Choroid plexus epithelial cell (primary cell): ENCODE data around the gene AP1B1.

ENCODE experiments used
- DNase-seq: peaks from one replicate; pipeline ENCODE4 v3.0.0-alpha.2; 2010; ENCODE audit warnings: low read depth
- H3K4me3 ChIP-seq: 2 replicates; pipeline ENCODE4 v1.5.1; 2011; ENCODE audit warnings: low read depth, mild to moderate bottlenecking, control low read depth, low read length, moderate library complexity
- TF ChIP-seq, protein P1 (sequence below): conservative IDR thresholded peaks from 2 replicates; pipeline ENCODE4 v1.5.1; 2011; ENCODE audit warnings: low read depth, mild to moderate bottlenecking, control low read depth, inconsistent platforms, low read length, moderate library complexity

AP1B1 gene

DNA sequence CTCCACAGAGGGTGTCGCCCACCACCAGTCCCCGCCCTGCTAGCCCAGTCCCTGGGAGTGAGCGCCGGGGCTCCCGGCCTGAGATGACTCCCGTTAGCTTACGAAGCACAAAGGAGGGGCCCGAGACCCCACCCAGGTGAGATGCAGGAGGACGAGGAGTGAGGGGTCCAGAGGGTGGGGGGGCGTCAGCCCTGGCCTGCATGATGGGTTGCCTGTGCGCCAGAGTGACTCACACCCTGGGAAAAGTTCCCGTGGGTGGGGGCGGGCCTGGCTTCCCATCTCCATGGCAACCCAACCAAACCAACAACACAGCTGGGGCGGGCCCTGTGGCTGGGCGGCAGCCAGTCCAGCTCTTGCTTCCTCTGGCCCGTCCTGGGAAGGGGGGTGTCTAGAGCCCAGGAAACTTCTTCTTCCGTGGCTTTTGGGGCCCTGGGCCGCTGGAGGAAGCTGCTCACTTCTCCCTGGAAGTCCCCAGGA, 77.5 kb downstream of the AP1B1 start:
- TF ChIP-seq, protein P1, sequence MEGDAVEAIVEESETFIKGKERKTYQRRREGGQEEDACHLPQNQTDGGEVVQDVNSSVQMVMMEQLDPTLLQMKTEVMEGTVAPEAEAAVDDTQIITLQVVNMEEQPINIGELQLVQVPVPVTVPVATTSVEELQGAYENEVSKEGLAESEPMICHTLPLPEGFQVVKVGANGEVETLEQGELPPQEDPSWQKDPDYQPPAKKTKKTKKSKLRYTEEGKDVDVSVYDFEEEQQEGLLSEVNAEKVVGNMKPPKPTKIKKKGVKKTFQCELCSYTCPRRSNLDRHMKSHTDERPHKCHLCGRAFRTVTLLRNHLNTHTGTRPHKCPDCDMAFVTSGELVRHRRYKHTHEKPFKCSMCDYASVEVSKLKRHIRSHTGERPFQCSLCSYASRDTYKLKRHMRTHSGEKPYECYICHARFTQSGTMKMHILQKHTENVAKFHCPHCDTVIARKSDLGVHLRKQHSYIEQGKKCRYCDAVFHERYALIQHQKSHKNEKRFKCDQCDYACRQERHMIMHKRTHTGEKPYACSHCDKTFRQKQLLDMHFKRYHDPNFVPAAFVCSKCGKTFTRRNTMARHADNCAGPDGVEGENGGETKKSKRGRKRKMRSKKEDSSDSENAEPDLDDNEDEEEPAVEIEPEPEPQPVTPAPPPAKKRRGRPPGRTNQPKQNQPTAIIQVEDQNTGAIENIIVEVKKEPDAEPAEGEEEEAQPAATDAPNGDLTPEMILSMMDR, result no peak
- peak; percentile 99 for DNase-seq
- H3K4me3 ChIP-seq, result no peak overlapping the region

DNA sequence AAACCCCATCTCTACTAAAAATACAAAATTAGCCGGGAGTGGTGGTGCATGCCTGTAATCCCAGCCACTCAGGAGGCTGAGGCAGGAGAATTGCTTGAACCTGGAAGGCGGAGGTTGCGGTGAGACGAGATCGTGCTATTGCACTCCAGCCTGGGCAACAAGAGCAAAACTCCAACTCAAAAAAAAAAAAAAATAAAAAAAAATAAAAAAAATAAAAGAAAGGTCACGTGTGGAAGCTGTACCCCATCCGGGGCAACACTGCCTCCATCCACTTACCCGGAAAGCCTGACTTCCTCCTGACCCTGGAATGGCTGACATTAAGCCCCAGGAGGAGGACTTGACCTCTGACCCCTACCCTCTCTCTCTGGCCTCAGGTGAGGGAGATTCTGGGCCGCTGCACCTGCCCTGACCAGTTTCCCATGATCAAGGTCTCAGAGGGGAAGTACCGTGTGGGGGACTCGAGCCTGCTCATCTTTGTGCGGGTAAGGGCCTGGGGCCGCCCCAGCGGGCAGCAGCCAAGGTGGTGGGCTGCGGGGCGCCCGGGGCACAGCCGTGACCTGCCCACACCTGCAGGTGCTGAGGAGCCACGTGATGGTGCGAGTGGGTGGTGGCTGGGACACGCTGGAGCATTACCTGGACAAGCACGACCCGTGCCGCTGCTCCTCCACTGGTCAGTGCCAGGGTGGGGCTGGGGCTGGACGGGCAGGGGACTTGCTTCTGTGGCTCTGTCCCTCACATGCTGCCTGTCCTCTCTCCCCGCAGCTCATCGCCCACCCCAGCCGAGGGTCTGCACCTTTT, 78.1 kb downstream of the AP1B1 start:
- DNase-seq, result no peak
- no peak overlapping the region for H3K4me3 ChIP-seq
- TF ChIP-seq, protein P1, result no peak

DNA sequence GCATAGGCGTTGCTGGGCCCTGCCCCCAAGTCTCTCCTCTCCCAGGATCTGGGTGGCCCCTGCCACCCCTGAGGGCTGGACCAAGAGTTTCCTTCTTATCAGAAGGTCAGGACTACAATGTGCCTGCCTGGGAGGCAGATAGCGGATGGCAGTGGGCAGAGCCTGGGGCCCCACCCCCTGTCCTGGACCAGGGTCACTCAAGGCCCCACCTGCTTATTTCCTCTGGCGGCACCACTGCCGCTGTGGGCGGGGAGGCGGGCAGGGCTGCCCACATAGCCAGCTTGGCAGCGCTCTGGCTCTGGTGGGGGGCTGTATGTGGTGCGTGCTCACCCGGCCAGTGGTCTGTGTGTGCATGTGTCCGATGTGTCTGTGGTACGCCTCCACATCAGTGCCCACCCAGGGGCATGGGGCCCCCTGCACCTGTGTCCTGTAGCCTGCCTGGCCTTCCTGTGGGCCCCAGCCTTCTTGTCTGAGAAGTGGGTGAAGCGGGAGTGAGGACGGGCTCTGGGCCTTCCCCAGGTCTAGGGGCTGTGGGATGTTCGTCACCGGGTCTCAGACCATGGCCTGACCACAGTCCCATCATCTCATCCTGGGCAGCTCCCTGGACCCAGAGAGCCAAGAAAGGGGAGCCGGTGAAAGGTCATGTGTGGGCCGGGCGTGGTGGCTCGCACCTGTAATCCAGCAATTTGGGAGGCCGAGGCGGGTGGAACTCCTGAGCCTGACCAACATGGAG, 78.9 kb downstream of the AP1B1 start:
- DNase-seq, result no peak
- peak overlapping the region; percentile 22 for H3K4me3 ChIP-seq
- TF ChIP-seq, protein P1, result no peak

DNA sequence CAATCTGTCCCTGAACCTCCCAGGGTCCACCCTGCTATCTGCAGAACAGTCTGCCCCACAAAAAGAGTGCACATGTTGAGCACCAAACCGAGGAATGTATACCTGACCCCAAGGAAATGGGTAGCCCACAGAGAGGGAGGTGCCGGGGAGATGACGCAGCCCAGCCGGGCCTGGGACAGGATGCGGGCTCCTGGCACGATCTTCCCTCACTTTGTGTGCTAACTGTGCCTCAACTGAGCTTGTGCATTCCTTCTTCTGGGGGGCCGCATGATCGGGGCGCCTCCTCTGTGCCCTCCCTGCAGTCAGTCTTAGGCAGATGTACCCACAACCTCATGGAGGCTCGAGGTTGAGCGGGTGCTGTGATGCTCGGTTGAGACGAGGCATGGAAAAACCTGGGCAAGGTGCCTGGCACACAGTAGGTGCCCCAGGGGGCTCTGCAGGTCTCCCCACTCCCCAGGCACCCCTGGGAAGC, 79.5 kb downstream of the AP1B1 start:
- TF ChIP-seq, protein P1, result no peak
- peak overlapping the region; percentile 38 for H3K4me3 ChIP-seq
- DNase-seq, result peak; percentile 86

DNA sequence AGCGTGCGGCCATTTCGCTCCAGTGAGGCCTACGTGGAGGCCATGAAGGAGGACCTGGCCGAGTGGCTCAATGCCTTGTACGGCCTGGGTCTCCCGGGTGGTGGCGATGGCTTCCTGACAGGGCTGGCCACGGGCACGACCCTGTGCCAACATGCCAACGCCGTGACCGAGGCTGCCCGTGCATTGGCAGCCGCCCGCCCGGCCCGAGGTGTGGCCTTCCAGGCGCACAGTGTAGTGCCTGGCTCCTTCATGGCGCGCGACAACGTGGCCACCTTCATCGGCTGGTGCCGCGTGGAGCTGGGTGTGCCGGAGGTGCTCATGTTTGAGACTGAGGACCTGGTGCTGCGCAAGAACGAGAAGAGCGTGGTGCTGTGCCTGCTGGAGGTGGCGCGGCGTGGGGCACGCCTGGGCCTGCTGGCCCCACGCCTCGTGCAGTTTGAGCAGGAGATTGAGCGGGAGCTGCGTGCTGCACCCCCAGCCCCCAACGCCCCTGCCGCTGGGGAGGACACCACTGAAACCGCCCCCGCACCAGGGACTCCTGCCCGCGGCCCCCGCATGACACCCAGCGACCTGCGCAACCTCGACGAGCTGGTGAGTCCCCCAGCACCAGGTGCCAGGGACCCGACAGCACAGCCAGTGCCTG, 80.1 kb downstream of the AP1B1 start:
- peak overlapping the region; percentile 71 for H3K4me3 ChIP-seq
- TF ChIP-seq, protein P1, result no peak
- no peak for DNase-seq

DNA sequence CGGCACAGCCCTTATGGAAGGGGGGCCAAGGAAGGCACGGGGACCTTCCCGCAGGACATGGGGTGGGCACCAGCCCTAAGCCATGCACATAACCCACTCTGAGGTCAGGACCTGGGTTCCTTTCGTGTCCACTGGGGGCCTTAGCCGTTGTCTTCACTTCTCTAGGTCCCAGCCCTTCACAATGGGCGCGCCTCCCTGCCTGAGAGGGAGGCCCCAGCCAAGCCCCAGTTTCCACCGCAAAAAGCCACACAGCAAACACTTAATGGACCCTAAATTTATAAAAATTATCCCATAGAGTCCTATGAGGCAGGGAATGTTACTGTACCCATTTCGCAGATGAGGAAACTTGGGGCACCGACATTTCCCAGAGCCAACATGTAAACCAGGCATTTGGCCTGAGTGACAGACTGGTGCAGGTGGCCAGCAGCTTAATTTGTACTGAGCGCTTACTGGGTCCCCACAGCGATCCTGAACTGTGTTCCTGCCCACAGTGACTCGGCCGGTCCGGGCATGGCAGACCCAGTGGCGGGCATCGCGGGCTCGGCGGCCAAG, 80.7 kb downstream of the AP1B1 start:
- no peak for DNase-seq

More for the DNA sequence above, 80.7 kb downstream of the AP1B1 start:
- TF ChIP-seq, protein P1, result no peak
- H3K4me3 ChIP-seq, result peak overlapping the region; percentile 71
